T-helper 2 cell treated with Interferon-gamma antibody and Interleukin-4, amounts not matched to agents 5 μg/mL and 100 μg/mL, for 36 hours (primary cell): ENCODE measurements around the gene CNNM2.

ENCODE experiments used
- DNase-seq: peaks from one replicate; pipeline ENCODE4 v3.0.0; 2021; ENCODE audit warnings: low spot score
- H3K27ac Mint-ChIP-seq: one replicate; pipeline ENCODE4 v1.8.0; 2021; ENCODE audit warnings: mild to moderate bottlenecking, mixed read lengths
- H3K27me3 Mint-ChIP-seq: one replicate; pipeline ENCODE4 v1.8.0; 2021; ENCODE audit warnings: low read depth, mixed read lengths
- H3K36me3 Mint-ChIP-seq: one replicate; pipeline ENCODE4 v1.8.0; 2021; ENCODE audit warnings: low read depth, mixed read lengths
- H3K4me1 Mint-ChIP-seq: one replicate; pipeline ENCODE4 v1.8.0; 2021; ENCODE audit warnings: low read depth, mixed read lengths
- H3K4me3 Mint-ChIP-seq: one replicate; pipeline ENCODE4 v1.8.0; 2022; ENCODE audit warnings: mild to moderate bottlenecking, moderate library complexity, mixed read lengths
- H3K9me3 Mint-ChIP-seq: one replicate; pipeline ENCODE4 v1.8.0; 2021; ENCODE audit warnings: mixed read lengths

Gene CNNM2

GRCh38 chr10:103067956-103068355, 149.9 kb downstream of the CNNM2 start:
- no peak for DNase-seq
- Mint-ChIP-seq H3K4me3 (no peak overlapping the region), H3K4me1 (peaks cover 28% of the 10 kb centered on the region), H3K27me3 (no peaks in the 10 kb centered on the region), H3K27ac (no peak overlapping the region), H3K36me3 (no peaks in the 10 kb centered on the region), H3K9me3 (no peaks in the 10 kb centered on the region)

- Mint-ChIP-seq H3K27ac (peak overlapping the region; percentile 52), H3K4me3 (peak overlapping the region; percentile 18), H3K36me3 (no peaks in the 10 kb centered on the region), H3K27me3 (no peaks in the 10 kb centered on the region), H3K9me3 (no peaks in the 10 kb centered on the region), H3K4me1 (peaks cover 28% of the 10 kb centered on the region)
- peak; percentile 51 for DNase-seq
Measured at GRCh38 chr10:103069453-103070331, 151.6 kb downstream of the CNNM2 start.

- Mint-ChIP-seq H3K4me3 (no peak overlapping the region), H3K27me3 (no peaks in the 10 kb centered on the region), H3K36me3 (no peaks in the 10 kb centered on the region), H3K4me1 (peaks cover 28% of the 10 kb centered on the region), H3K9me3 (no peaks in the 10 kb centered on the region), H3K27ac (no peak overlapping the region)
- DNase-seq = no peak
Measured at GRCh38 chr10:103072276-103072675, 154.2 kb downstream of the CNNM2 start.

- Mint-ChIP-seq H3K4me3 (no peak overlapping the region), H3K36me3 (no peaks in the 10 kb centered on the region), H3K27ac (no peak overlapping the region), H3K9me3 (no peaks in the 10 kb centered on the region), H3K4me1 (peaks cover 28% of the 10 kb centered on the region), H3K27me3 (no peaks in the 10 kb centered on the region)
- DNase-seq = no peak
Measured at GRCh38 chr10:103072891-103073290, 154.8 kb downstream of the CNNM2 start.

GRCh38 chr10:103077020-103077419, 158.9 kb downstream of the CNNM2 start:
- no peaks in the 10 kb centered on the region for H3K9me3 Mint-ChIP-seq
- no peaks in the 10 kb centered on the region for H3K4me1 Mint-ChIP-seq
- H3K4me3 Mint-ChIP-seq = no peak overlapping the region
- no peak overlapping the region for H3K27ac Mint-ChIP-seq
- no peak for DNase-seq
- no peaks in the 10 kb centered on the region for H3K36me3 Mint-ChIP-seq
- H3K27me3 Mint-ChIP-seq = no peaks in the 10 kb centered on the region

GRCh38 chr10:103077491-103078308, 159.6 kb downstream of the CNNM2 start:
- Mint-ChIP-seq H3K27ac (no peak overlapping the region), H3K27me3 (no peaks in the 10 kb centered on the region), H3K9me3 (no peaks in the 10 kb centered on the region), H3K4me1 (no peaks in the 10 kb centered on the region), H3K4me3 (no peak overlapping the region), H3K36me3 (no peaks in the 10 kb centered on the region)
- no peak for DNase-seq

GRCh38 chr10:103078309-103078615, 160.2 kb downstream of the CNNM2 start:
- Mint-ChIP-seq H3K36me3 (peaks cover 3% of the 10 kb centered on the region), H3K4me1 (no peaks in the 10 kb centered on the region), H3K9me3 (no peaks in the 10 kb centered on the region), H3K27ac (no peak overlapping the region), H3K4me3 (no peak overlapping the region), H3K27me3 (no peaks in the 10 kb centered on the region)
- DNase-seq = no peak

- Mint-ChIP-seq H3K36me3 (peaks cover 5% of the 10 kb centered on the region), H3K27ac (no peak overlapping the region), H3K4me1 (no peaks in the 10 kb centered on the region), H3K9me3 (no peaks in the 10 kb centered on the region), H3K27me3 (no peaks in the 10 kb centered on the region), H3K4me3 (no peak overlapping the region)
- DNase-seq = no peak
Measured at GRCh38 chr10:103078676-103079075, 160.6 kb downstream of the CNNM2 start.

GRCh38 chr10:103079100-103079499, 161.0 kb downstream of the CNNM2 start:
- no peak overlapping the region for H3K27ac Mint-ChIP-seq
- no peaks in the 10 kb centered on the region for H3K4me1 Mint-ChIP-seq
- no peak for DNase-seq
- no peaks in the 10 kb centered on the region for H3K27me3 Mint-ChIP-seq
- peaks cover 5% of the 10 kb centered on the region for H3K36me3 Mint-ChIP-seq
- no peak overlapping the region for H3K4me3 Mint-ChIP-seq
- H3K9me3 Mint-ChIP-seq = no peaks in the 10 kb centered on the region

- Mint-ChIP-seq H3K27me3 (no peaks in the 10 kb centered on the region), H3K9me3 (no peaks in the 10 kb centered on the region), H3K27ac (no peak overlapping the region), H3K4me1 (no peaks in the 10 kb centered on the region), H3K36me3 (peaks cover 5% of the 10 kb centered on the region), H3K4me3 (no peak overlapping the region)
- no peak for DNase-seq
Measured at GRCh38 chr10:103079946-103080345, 161.9 kb downstream of the CNNM2 start.

GRCh38 chr10:103080891-103081581, 162.9 kb downstream of the CNNM2 start:
- Mint-ChIP-seq H3K27ac (no peak overlapping the region), H3K4me3 (no peak overlapping the region), H3K27me3 (no peaks in the 10 kb centered on the region), H3K4me1 (no peaks in the 10 kb centered on the region), H3K36me3 (peaks cover 12% of the 10 kb centered on the region), H3K9me3 (no peaks in the 10 kb centered on the region)
- no peak for DNase-seq

- Mint-ChIP-seq H3K36me3 (peaks cover 22% of the 10 kb centered on the region), H3K27ac (no peak overlapping the region), H3K9me3 (no peaks in the 10 kb centered on the region), H3K4me1 (no peaks in the 10 kb centered on the region), H3K4me3 (no peak overlapping the region), H3K27me3 (no peaks in the 10 kb centered on the region)
- DNase-seq = no peak
Measured at GRCh38 chr10:103082683-103083082, 164.6 kb downstream of the CNNM2 start.

GRCh38 chr10:103083266-103083976, 165.3 kb downstream of the CNNM2 start:
- Mint-ChIP-seq H3K36me3 (peaks cover 28% of the 10 kb centered on the region), H3K4me3 (no peak overlapping the region), H3K9me3 (no peaks in the 10 kb centered on the region), H3K27ac (no peak overlapping the region), H3K4me1 (no peaks in the 10 kb centered on the region), H3K27me3 (no peaks in the 10 kb centered on the region)
- no peak for DNase-seq
